Smooth muscle cell of the umbilical artery (primary cell): ENCODE results near the gene TBCCD1. TPM values are rescaled to one million over a fixed set of nuclear protein-coding genes. Genes with fewer than 3 reads are reported as not detected.

Experiments used
- total RNA-seq: library from RNA; depleted of rRNA; stranded (reverse); fragments of >200 nt; gene quantifications from 2 replicates; pipeline ENCODE4 v1.2.3, GENCODE V29; 2014

Gene TBCCD1, protein sequence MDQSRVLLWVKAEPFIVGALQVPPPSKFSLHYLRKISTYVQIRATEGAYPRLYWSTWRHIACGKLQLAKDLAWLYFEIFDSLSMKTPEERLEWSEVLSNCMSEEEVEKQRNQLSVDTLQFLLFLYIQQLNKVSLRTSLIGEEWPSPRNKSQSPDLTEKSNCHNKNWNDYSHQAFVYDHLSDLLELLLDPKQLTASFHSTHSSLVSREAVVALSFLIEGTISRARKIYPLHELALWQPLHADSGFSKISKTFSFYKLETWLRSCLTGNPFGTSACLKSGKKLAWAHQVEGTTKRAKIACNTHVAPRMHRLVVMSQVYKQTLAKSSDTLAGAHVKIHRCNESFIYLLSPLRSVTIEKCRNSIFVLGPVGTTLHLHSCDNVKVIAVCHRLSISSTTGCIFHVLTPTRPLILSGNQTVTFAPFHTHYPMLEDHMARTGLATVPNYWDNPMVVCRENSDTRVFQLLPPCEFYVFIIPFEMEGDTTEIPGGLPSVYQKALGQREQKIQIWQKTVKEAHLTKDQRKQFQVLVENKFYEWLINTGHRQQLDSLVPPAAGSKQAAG
- 12.6 and 14.6 TPM in 2 replicates for total RNA-seq

DNA sequence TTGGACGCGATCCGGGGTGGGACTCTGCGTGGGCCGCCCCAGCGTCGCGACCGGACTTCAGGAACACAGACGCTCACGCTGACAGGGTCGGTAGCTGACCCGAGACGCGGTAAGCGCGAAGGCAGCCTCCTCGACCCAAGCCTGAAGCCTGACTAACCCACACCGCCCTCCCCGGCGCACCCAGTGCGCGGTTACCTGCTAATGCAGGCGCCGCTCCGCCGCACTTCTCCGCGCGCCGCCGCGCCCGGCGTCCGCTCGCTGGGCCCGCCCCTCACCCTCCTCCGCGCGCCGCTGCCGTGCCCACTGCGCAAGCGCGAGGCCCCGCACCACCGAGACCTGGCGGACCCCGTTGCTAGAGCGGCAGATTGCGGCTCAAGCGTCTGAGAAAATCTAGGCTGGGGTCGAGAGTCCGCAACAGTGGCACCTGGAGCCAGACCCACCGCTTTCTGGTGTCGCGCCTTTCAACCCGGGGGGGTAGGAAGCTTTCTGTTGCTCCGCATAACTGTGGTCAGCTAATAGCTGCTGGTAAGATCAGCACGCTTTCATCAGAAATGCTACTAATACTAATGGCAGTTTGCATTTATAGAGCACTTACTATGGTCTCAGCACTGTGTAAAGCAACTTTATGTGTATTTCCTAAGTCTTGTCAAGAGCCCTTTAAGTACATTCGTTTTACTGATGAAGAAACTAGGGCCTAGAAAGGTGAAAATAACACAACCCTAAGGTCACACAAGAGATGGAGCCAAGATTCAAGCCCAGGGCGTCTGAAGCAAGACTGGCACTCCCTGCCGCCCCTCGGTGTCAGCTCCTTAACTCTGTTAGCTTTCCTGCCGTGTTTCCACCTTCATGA lies at the start of gene TBCCD1:
TBCCD1 (minus strand) TSS at position 268 of the 850 bp plus-strand sequence. CDS start 3,010 bp downstream, outside the sequence.

DNA sequence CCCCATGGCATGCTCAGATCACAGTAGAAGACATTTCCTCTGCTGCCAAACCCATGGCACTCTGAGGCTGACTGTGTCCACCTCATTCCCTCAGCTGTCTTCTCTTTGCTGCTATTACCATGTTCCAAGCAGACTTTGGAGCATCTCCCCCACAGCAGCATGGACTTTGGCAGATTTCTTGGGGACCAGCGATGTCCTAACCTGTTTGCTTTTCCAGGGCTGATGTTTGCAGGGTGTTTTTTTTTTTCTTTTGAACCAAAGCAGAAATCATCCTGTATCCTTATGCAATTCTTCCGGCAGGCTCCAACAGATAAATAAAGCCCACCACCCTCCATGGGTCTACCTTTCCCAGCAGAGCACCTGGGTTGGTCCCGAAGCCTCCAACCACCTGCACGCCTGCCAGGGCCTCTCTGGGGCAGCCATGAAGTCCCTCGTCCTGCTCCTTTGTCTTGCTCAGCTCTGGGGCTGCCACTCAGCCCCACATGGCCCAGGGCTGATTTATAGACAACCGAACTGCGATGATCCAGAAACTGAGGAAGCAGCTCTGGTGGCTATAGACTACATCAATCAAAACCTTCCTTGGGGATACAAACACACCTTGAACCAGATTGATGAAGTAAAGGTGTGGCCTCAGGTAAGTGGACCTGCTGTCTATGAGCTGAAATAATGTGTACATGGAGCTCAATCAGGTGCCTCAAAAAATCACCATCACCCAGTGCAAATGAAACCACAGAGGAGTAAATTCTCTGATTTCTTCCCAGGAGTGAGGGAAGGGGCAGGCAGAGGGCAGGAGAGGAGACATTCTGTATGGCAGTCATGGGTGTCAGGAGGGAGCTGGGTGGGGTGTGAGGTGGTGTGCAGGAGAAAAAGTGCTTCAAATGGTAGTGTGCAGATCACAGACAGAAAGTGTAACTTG lies 45.8 kb upstream of the TBCCD1 start, which contains the start of gene AHSG:
AHSG (plus strand) TSS at position 340 of the 916 bp plus-strand sequence; CDS start at position 422, 82 bp downstream.

DNA sequence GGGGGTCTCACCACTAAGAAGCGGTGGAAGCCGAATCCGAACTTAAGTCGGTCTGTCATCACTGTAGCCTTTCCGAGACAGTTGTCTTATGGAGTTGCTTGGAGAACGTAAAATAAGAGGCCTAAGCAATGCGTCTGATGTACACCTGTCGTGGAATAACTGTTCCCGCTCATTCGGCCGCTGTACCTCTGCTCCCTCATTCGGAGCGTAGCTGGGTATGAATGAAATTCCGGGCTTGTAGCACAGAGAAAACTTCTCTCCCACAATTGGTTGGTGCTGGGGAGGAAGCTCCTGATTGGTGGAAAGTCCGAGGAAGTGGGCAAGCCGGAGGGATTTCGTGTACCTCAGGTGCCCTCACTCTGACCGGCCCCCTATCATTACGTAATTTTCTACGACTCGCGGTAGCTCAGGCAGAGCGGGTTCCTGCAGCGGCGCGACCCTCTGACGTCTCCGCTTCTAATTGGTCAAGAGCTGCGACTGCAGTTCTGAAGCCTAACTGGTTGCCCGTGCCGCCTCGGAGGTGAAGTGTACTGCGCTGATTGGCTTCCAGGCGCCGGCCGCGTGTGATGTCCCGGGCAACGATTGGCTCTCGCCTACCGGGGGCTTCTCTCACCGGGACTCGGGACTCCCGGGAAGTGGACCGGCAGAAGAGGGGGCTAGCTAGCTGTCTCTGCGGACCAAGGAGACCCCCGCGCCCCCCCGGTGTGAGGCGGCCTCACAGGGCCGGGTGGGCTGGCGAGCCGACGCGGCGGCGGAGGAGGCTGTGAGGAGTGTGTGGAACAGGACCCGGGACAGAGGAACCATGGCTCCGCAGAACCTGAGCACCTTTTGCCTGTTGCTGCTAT lies 3.2 kb upstream of the TBCCD1 start, which contains the start of gene DNAJB11:
DNAJB11 (plus strand) TSS at position 625 of the 845 bp plus-strand sequence; CDS start at position 803, 178 bp downstream.

DNA sequence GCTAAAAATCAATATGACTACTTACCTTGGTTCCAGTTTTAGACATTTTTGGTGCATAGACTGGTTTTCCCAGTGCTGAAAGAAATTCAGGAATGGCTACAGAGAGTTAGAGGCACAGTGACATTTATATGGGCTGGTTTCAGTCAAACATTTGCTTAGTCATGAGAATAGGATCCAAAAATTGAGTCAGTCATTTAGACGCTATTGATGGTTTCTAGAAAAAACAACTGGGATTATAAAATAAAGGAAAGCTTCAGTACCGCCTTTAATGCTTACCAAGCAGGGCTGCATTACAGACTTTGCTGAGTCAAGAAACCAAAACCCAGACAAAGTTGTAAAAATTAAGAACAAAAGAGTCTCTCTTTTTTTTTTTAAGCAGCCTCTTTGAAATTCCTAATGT lies 22.9 kb downstream of the TBCCD1 start, which contains the start of gene CRYGS:
CRYGS (minus strand) TSS at position 100 of the 400 bp plus-strand sequence; CDS start at position 46, 54 bp downstream.

Other genes with a start within 250 kb of the TBCCD1 start
- 3.9 and 6.7 TPM in 2 replicates for gene DGKG, start 205.1 kb downstream of the TBCCD1 start, total RNA-seq
- 1.4 and 2.4 TPM in 2 replicates for gene CRYGS, start 23.0 kb downstream of the TBCCD1 start, total RNA-seq
- 102 and 125 TPM in 2 replicates for gene DNAJB11, start 3.4 kb upstream of the TBCCD1 start, total RNA-seq
- under 0.01 and 0.09 TPM in 2 replicates for gene AHSG, start 45.7 kb upstream of the TBCCD1 start, total RNA-seq
- not detected in 2 replicates for gene FETUB, start 73.1 kb upstream of the TBCCD1 start, total RNA-seq
- gene HRG, start 98.7 kb upstream of the TBCCD1 start, total RNA-seq, result not detected in 2 replicates
- gene KNG1, start 150.0 kb upstream of the TBCCD1 start, total RNA-seq, result not detected in 2 replicates
- gene EIF4A2, start 216.2 kb upstream of the TBCCD1 start, total RNA-seq, result 938 and 1,581 TPM in 2 replicates
- gene RFC4, start 239.1 kb upstream of the TBCCD1 start, total RNA-seq, result 16.0 and 23.0 TPM in 2 replicates